GM18498 (cell line): Measurements from ENCODE around the gene PFKP.

Experiments
- ATAC-seq: cut with Tn5 transposase; IDR thresholded peaks from one replicate; pipeline ENCODE4 v1.9.1; 2021; ENCODE audit warnings: mild to moderate bottlenecking, moderate library complexity; ENCODE audit not compliant: unreplicated experiment

The PFKP gene

DNA sequence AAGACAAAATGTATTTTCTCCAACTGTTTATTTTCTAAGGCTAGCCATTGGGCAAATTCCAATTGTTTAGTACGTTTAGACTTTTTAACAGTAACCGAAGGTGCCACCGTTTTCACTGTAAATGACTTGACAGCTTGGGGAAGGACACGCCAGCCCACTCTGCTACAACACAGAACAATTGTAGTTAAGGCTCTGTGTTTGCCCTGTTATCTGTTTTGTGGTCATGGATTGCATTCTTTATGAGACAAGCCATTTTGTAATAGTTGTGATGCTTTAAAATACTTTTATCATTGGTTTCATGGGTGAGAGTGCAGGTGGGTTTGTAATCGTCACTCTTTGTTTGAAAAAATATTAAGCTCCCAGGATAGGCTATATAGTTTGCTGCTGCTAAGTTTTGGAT lies 111.8 kb downstream of the PFKP start:
- ATAC-seq, result no peak

DNA sequence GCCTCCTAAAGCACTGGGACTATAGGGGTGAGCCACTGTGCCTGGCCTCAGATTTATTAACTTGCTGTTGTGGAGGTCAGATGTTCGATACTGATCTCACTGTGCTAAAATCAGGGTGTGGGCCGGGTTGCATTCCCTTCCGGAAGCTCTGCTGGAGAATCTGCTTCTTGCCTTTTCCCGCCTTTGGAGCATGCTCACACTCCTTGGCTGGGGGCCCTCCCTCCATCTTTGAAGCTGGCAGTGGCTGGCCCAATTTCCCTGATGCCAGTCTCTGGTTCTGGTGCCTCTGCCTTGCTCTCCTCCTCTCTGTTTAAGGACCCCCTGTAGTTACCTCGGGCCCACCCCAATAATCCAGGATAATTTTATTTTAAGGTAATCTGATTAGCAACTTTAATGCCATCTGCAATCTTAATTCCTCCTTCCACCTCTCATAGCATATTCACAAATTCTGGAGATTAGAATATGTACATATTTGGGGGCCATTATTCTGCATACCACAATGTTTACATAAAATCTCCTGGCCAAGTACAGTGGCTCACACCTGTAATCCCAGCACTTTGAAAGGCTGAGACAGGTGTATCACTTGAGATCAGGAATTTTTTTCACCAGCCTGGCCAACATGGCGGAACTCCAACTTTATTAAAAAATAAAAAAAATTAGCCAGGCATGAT lies 113.1 kb downstream of the PFKP start:
- no peak for ATAC-seq

DNA sequence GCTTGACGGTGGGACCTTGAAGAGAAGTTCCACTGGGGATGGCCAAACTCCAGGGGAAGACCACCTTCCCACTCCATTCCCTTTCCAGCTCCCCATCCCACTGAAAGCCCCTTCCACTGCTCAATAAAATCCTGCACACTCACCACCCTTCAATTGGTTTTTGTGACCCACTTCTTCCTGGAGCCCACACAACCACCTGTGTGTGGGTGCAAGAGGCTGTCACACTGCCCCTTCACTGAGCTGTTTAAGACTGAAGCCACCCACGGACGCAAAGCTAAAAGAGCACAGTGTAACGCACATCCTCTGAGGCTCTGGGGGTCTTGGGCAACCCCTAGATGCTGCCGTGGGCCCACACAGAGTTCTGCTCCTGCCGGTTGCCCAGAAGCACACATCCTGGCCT lies 118.0 kb downstream of the PFKP start:
- ATAC-seq, result no peak

DNA sequence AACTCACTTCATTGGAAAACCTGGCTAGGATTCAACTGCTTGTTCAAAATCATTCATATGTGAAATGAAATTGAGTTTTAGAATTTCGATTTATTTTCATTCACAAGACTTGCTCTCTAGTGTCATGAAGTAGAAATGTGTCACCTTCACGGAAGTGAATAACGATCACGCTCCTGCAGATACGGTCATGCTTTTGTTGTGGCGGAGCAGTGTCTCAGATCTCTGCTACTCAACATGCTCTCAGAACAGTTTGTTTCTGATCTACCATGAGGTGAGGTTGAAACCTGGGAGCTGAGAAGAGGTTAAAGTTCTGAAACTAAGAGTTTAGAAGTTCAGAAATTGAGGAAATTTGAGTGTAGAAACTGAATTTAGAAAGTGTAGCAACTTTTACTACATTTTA lies 119.0 kb downstream of the PFKP start:
- no peak for ATAC-seq
